Fibroblast of mammary gland (primary cell): Measurements from ENCODE around the gene FRMPD4.

Source experiments
- DNase-seq: peaks from one replicate; pipeline ENCODE4 v3.0.0-alpha.2; 2010; ENCODE audit warnings: low read depth
- H3K4me3 ChIP-seq: 2 replicates; pipeline ENCODE4 v1.5.1; 2011; ENCODE audit warnings: low read depth, mild to moderate bottlenecking, low read length, moderate library complexity; ENCODE audit not compliant: control insufficient read depth
- CTCF ChIP-seq: conservative IDR thresholded peaks from 2 replicates; pipeline ENCODE4 v1.5.1; 2011; ENCODE audit warnings: low read depth, low read length, inconsistent platforms; ENCODE audit not compliant: control insufficient read depth, insufficient read depth

Gene FRMPD4

GRCh38 chrX:12401252-12401651 is 263.0 kb downstream of the FRMPD4 start:
- TF ChIP-seq CTCF = no peak
- no peak for DNase-seq
- no peak overlapping the region for H3K4me3 ChIP-seq

GRCh38 chrX:12403474-12404082 is 265.3 kb downstream of the FRMPD4 start:
- DNase-seq = peak; percentile 58
- no peak for TF ChIP-seq CTCF
- H3K4me3 ChIP-seq = no peak overlapping the region

- no peak for TF ChIP-seq CTCF
- no peak for DNase-seq
- H3K4me3 ChIP-seq = no peak overlapping the region
Observed at GRCh38 chrX:12405306-12405705, 267.0 kb downstream of the FRMPD4 start.

- H3K4me3 ChIP-seq = no peak overlapping the region
- TF ChIP-seq CTCF = no peak
- DNase-seq = no peak
Observed at GRCh38 chrX:12410523-12410922, 272.2 kb downstream of the FRMPD4 start.

- DNase-seq = peak; percentile 55
- H3K4me3 ChIP-seq = no peak overlapping the region
- no peak for TF ChIP-seq CTCF
Observed at GRCh38 chrX:12411831-12412230, 273.6 kb downstream of the FRMPD4 start.

GRCh38 chrX:12412561-12412960 is 274.3 kb downstream of the FRMPD4 start:
- no peak overlapping the region for H3K4me3 ChIP-seq
- peak; percentile 39 for DNase-seq
- no peak for TF ChIP-seq CTCF

GRCh38 chrX:12419591-12419990 is 281.3 kb downstream of the FRMPD4 start:
- no peak overlapping the region for H3K4me3 ChIP-seq
- peak; percentile 19 for DNase-seq
- TF ChIP-seq CTCF = no peak
